Kidney epithelial cell (primary cell): ENCODE measurements around the gene ROR1. TPM values are rescaled to one million over a fixed set of nuclear protein-coding genes. Genes with fewer than 3 reads are reported as not detected.

Experiments used
- DNase-seq: peaks from one replicate; pipeline ENCODE4 v3.0.0-alpha.2; 2010; ENCODE audit warnings: low read depth
- H3K27me3 ChIP-seq: 2 replicates; pipeline ENCODE4 v1.6.0; 2011; ENCODE audit warnings: low read length; ENCODE audit not compliant: control insufficient read depth, insufficient read depth
- H3K36me3 ChIP-seq: 2 replicates; pipeline ENCODE4 v1.5.1; 2011; ENCODE audit warnings: low read length; ENCODE audit not compliant: control insufficient read depth, insufficient read depth
- H3K4me3 ChIP-seq: 2 replicates; pipeline ENCODE4 v1.5.1; 2011; ENCODE audit warnings: low read depth, mild to moderate bottlenecking, control low read depth, low read length
- CTCF ChIP-seq: IDR thresholded peaks from 2 replicates; pipeline ENCODE4 v1.5.1; 2011; ENCODE audit warnings: mild to moderate bottlenecking, moderate library complexity, low read length, control low read depth, inconsistent platforms; ENCODE audit not compliant: insufficient read depth, poor library complexity, severe bottlenecking
- total RNA-seq: library from RNA; depleted of rRNA; stranded (reverse); fragments of >200 nt; gene quantifications from 2 replicates; pipeline ENCODE4 v1.2.3, GENCODE V29; 2015

The ROR1 gene
- total RNA-seq, 1 donor from 2014 or later = 21.5 TPM

DNA sequence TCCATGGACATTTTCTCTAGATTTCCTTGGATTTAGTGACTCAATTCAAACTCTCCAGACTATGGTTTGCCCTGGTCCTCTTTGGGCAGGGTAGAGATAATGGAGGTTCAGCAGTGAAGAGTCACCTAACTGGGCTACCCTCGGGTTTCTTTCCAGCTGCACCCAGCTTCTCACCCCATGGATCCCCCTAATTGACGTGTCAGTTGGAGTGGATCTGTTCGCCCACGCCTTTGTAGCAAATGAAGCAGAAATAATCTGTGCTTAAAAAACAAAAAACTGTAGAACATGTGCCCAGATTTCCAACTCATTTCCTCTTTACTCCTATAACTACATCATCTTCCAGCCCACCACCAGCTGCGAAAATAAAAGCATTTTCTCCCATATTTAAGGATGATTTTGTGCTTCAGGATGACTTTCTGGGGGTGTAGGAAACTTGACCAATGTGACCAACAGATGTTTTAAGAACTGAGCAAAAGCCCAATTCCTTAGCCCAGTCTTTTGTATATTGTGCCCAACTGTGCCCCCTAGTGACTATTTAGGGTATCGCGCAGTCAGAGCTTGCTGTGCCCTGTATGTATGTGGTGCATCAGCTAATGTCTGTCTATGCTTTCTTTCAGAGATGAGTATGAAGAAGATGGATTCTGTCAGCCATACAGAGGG is 363.1 kb downstream of the ROR1 start:
- H3K27me3 ChIP-seq = no peaks in the 10 kb centered on the region
- no peaks in the 10 kb centered on the region for H3K36me3 ChIP-seq
- H3K4me3 ChIP-seq = no peak overlapping the region
- DNase-seq = peak; percentile 67
- peak; percentile 78 for TF ChIP-seq CTCF

DNA sequence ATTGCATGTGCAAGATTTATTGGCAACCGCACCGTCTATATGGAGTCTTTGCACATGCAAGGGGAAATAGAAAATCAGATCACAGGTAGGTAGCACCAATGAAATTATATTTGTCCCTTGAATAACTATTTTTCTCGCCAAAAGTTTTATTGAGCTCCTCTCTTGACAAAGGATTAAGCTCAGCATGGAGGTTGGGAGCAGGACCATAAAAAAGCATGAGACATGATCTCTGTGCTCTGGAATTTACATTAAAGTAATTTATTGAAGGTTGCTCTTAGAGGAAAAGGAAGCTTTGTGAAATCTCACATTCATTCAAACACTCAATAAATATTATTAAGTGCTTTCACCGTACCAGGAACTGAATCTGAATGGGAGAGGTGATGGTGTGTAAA is 363.6 kb downstream of the ROR1 start:
- H3K27me3 ChIP-seq = no peaks in the 10 kb centered on the region
- no peak for DNase-seq
- TF ChIP-seq CTCF = no peak
- no peak overlapping the region for H3K4me3 ChIP-seq
- H3K36me3 ChIP-seq = no peaks in the 10 kb centered on the region

DNA sequence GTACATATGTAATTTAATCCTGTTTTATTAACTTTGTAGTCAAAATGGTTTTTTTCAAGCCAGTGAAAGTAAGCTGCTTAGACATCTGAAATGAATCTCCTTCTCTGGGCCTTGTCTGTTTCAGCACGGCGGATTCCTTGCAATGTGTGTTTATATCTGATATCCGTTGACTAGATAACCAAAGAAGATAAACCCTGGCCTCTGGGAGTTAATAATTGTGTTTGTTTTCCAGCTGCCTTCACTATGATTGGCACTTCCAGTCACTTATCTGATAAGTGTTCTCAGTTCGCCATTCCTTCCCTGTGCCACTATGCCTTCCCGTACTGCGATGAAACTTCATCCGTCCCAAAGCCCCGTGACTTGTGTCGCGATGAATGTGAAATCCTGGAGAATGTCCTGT is 366.1 kb downstream of the ROR1 start:
- TF ChIP-seq CTCF = no peak
- no peaks in the 10 kb centered on the region for H3K27me3 ChIP-seq
- H3K36me3 ChIP-seq = no peaks in the 10 kb centered on the region
- no peak overlapping the region for H3K4me3 ChIP-seq
- DNase-seq = no peak

DNA sequence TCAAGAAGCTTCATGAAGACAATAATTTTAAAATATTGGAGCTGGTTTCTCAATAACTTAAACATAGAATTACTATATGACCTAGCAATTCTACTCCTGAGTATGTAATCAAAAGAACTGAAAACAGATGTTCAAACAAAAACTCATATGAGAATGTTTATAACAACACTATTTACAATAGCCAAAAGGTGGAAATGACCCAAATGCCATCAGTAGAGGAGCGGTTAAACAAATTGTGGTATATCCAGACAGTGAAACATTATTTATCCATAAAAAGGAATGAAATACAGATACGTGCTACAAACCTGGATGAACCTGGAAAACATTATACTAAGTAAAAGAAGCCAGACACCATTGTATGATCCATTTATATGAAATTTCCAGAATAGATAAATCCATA is 366.8 kb downstream of the ROR1 start:
- Histone ChIP-seq H3K36me3 (no peaks in the 10 kb centered on the region), H3K27me3 (no peaks in the 10 kb centered on the region), H3K4me3 (no peak overlapping the region)
- DNase-seq = no peak
- no peak for TF ChIP-seq CTCF

DNA sequence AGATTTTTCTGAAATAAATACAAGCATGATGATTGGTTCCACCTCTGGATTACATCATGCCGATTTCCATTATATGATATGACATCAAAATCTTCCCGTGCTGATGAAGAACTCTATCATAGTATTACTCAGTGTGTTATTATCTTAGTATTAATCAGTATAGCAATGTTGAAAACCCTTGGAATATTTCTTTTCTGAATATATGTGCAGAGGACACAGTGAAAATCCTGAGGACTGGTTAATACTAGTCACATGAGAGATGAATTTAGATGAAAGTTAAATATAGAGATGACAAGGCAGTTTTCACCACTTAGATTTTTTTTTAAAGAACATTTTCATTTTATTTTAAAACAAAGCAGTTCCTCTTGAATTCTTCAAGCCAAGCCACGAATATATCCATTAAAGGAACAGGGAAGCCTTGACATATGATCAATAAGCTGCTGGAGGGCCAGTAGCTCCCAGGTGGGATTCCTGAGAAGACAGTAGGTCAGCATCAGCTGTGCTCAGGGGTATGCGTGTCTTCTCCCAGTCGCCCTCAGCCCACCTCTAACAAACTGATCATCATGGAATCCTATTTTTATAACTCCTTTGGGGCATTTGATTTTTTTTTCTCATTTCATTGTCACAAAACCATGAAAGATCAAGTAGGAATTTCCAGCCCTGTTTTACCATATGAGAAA is 373.4 kb downstream of the ROR1 start:
- DNase-seq = no peak
- H3K27me3 ChIP-seq = no peaks in the 10 kb centered on the region
- TF ChIP-seq CTCF = no peak
- H3K36me3 ChIP-seq = no peaks in the 10 kb centered on the region
- H3K4me3 ChIP-seq = no peak overlapping the region

DNA sequence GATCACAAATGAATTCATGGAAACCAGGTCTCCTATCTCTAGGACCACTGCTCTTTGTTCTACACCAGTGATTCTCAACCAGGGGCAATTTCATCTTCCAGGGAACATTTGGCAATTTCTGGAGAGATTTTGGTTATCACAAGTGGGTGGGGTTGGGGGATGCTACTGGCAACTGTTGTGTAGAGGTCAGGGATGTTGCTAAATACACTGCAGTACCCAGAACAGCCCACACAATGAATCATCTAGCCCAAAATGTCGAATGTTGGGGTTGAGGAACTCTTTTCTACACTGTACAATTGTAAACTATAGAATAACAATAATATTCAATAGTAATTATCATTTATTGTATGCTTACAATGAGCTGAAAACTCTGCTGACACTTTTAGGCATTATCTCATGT is 373.9 kb downstream of the ROR1 start:
- DNase-seq = no peak
- no peaks in the 10 kb centered on the region for H3K36me3 ChIP-seq
- H3K4me3 ChIP-seq = no peak overlapping the region
- no peaks in the 10 kb centered on the region for H3K27me3 ChIP-seq
- no peak for TF ChIP-seq CTCF
